GM23338 (cell line): Measurements from ENCODE around the gene DNAJC15. TPM values are rescaled to one million over a fixed set of nuclear protein-coding genes. Genes with fewer than 3 reads are reported as not detected.
A peak's percentile ranks its signal among the peaks of the same experiment; 100 is the strongest.

Source experiments
- ATAC-seq: fragments of 200-7000 bp; cut with Tn5 transposase; 3 replicates; pipeline ENCODE4 v1.9.1; 2020
- DNase-seq: peaks from one replicate; pipeline ENCODE4 v3.0.0-alpha.2; 2015; ENCODE audit warnings: low spot score
- H2AFZ ChIP-seq: fragments of 200-600 bp; sonication (generic); 2 replicates; pipeline ENCODE4 v1.8.0; 2016; ENCODE audit warnings: antibody characterized with exemption, mild to moderate bottlenecking, moderate library complexity
- H3F3A ChIP-seq: fragments of 200-600 bp; sonication (generic); replicated peaks from 2 replicates; pipeline ENCODE4 v1.8.0; 2017; ENCODE audit warnings: antibody characterized with exemption, mixed run types, low read depth
- H3K27ac ChIP-seq: fragments of 200-600 bp; sonication (generic); 2 replicates; pipeline ENCODE4 v1.6.1; 2016; ENCODE audit warnings: low read depth
- H3K27me3 ChIP-seq: fragments of 200-600 bp; sonication (generic); 2 replicates; pipeline ENCODE4 v1.8.0; 2016; ENCODE audit warnings: mild to moderate bottlenecking, mixed run types, moderate library complexity; ENCODE audit not compliant: insufficient read depth
- H3K36me3 ChIP-seq: fragments of 200-600 bp; sonication (generic); 2 replicates; pipeline ENCODE4 v1.8.0; 2016; ENCODE audit warnings: mild to moderate bottlenecking; ENCODE audit not compliant: insufficient read depth
- H3K4me1 ChIP-seq: fragments of 200-600 bp; sonication (generic); 2 replicates; pipeline ENCODE4 v1.8.0; 2016; ENCODE audit warnings: mild to moderate bottlenecking, moderate library complexity; ENCODE audit not compliant: insufficient read depth
- H3K4me2 ChIP-seq: fragments of 200-600 bp; sonication (generic); 2 replicates; pipeline ENCODE4 v1.7.1; 2017; ENCODE audit warnings: mixed run types
- H3K4me3 ChIP-seq: fragments of 200-600 bp; sonication (generic); 2 replicates; pipeline ENCODE4 v1.6.1; 2016; ENCODE audit warnings: mixed run types
- H3K79me2 ChIP-seq: fragments of 200-600 bp; sonication (generic); replicated peaks from 2 replicates; pipeline ENCODE4 v1.8.0; 2017; ENCODE audit warnings: mild to moderate bottlenecking; ENCODE audit not compliant: insufficient read depth
- H3K9me2 ChIP-seq: fragments of 200-600 bp; sonication (generic); 2 replicates; pipeline ENCODE4 v1.8.0; 2017; ENCODE audit not compliant: insufficient read depth
- H4K20me1 ChIP-seq: fragments of 200-600 bp; sonication (generic); replicated peaks from 2 replicates; pipeline ENCODE4 v1.8.0; 2017; ENCODE audit warnings: mild to moderate bottlenecking; ENCODE audit not compliant: insufficient read depth
- H3K27ac Mint-ChIP-seq: 2 replicates; pipeline ENCODE4 v1.8.0; 2020; ENCODE audit warnings: inconsistent platforms, mild to moderate bottlenecking, moderate library complexity, mixed read lengths
- H3K27me3 Mint-ChIP-seq: 3 replicates; pipeline ENCODE4 v1.8.0; 2022; ENCODE audit warnings: low read depth, mild to moderate bottlenecking, moderate library complexity, mixed read lengths, inconsistent platforms; ENCODE audit not compliant: insufficient read depth, poor library complexity
- H3K36me3 Mint-ChIP-seq: 3 replicates; pipeline ENCODE4 v1.8.0; 2021; ENCODE audit warnings: low read depth, mild to moderate bottlenecking, inconsistent platforms, moderate library complexity, mixed read lengths
- H3K4me1 Mint-ChIP-seq: 3 replicates; pipeline ENCODE4 v1.8.0; 2020; ENCODE audit warnings: mild to moderate bottlenecking, inconsistent platforms, mixed read lengths
- H3K4me3 Mint-ChIP-seq: 3 replicates; pipeline ENCODE4 v1.8.0; 2021; ENCODE audit warnings: moderate library complexity, mild to moderate bottlenecking, inconsistent platforms, mixed read lengths
- H3K9me3 Mint-ChIP-seq: 3 replicates; pipeline ENCODE4 v1.8.0; 2020; ENCODE audit warnings: moderate library complexity, mild to moderate bottlenecking, inconsistent platforms, mixed read lengths
- EZH2 ChIP-seq: fragments of 200-600 bp; sonication (generic); IDR thresholded peaks from one replicate; pipeline ENCODE4 v1.8.0; 2017; ENCODE audit warnings: antibody characterized with exemption, mild to moderate bottlenecking, low read depth; ENCODE audit not compliant: unreplicated experiment
- EZH2phosphoT487 ChIP-seq: fragments of 200-600 bp; sonication (generic); IDR thresholded peaks from one replicate; pipeline ENCODE4 v1.8.1; 2018; ENCODE audit warnings: antibody characterized with exemption; ENCODE audit not compliant: unreplicated experiment
- JUNB ChIP-seq: IDR thresholded peaks from one replicate; pipeline ENCODE4 v1.6.1; 2016; ENCODE audit warnings: antibody characterized with exemption; ENCODE audit not compliant: unreplicated experiment
- polyA plus RNA-seq: library from polyadenylated mRNA; unstranded; fragments of >200 nt; fragmentation: Nextera tagmentation; extraction: Ambion mirVana; gene quantifications from 2 replicates; pipeline ENCODE4 v1.2.1, GENCODE V29; 2016
- total RNA-seq: library from RNA; depleted of rRNA; stranded (reverse); fragments of >200 nt; shearing (Covaris generic); gene quantifications from 2 replicates; pipeline ENCODE4 v1.2.3, GENCODE V29; 2014
- TF ChIP-seq, protein P1 (sequence below), 2 experiments: fragments of 200-600 bp in 1 of 2; sonication (generic) in 1 of 2; conservative IDR thresholded peaks; 2 replicates each; pipeline versions ENCODE4 v1.5.1 to v1.6.1; 2016 to 2017; ENCODE audit warnings: antibody characterized with exemption in 2 of 2, low read depth in 2 of 2, mild to moderate bottlenecking in 2 of 2, moderate library complexity in 1 of 2

DNAJC15 gene
- total and polyA plus RNA-seq, 2 experiments from 2014 or later = 11.4 to 80.4 TPM

DNA sequence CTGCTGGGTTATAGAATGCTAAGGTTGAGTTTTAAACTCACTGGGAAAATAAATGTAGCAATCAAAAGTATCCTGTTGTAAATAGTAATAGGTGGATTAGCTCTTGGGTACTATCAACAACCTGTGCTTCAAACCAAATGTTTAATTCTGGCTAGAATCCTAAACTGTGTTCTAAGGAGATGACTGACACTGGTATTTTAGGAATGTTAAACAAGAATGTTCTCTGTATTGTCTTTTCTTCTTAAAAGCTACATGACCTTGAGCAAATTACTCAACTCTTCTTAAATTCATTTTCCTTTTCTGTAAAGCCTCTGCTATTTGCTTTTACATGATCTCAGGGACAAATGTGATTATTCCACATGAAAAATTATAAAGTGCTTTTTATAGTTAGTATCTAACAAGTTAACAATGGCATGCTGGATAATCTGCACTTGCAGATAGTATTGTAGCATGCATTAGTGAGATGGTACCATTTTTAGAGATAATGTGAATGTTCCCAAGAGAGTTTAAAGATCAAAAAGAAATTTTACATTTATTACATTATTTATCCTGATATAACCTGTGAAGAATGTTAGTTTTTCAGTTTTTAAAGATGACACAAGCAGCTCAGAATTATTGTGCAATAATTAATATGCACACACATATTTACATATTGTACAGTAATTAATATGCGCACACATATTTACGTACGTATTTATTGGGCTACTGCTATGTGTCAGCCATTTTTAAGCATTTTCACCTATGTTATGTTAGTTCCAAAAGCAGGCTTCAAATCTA is 17.7 kb upstream of the DNAJC15 start:
- Histone ChIP-seq H4K20me1 (no peaks in the 10 kb centered on the region), H3K79me2 (no peaks in the 10 kb centered on the region), H3K4me2 (no peak overlapping the region), H3K27ac (no peak overlapping the region), H3K27me3 (no peaks in the 10 kb centered on the region), H2AFZ (no peak overlapping the region), H3K4me3 (no peak overlapping the region), H3F3A (no peaks in the 10 kb centered on the region), H3K4me1 (peaks cover 6% of the 10 kb centered on the region; the same call in 1 of the 2 replicates), H3K9me2 (no peaks in the 10 kb centered on the region; the same call in 1 of the 2 replicates), H3K36me3 (no peaks in the 10 kb centered on the region)
- Mint-ChIP-seq H3K4me1 (peaks cover 13% of the 10 kb centered on the region; the same call in 2 of the 3 replicates), H3K27me3 (peaks cover 2% of the 10 kb centered on the region), H3K9me3 (no peaks in the 10 kb centered on the region; the same call in 2 of the 3 replicates), H3K4me3 (no peak overlapping the region), H3K36me3 (no peaks in the 10 kb centered on the region), H3K27ac (no peak overlapping the region)
- DNase-seq (peak; percentile 28), ATAC-seq (no peak)
- TF ChIP-seq JUNB = no peak
- TF ChIP-seq, protein P1, sequence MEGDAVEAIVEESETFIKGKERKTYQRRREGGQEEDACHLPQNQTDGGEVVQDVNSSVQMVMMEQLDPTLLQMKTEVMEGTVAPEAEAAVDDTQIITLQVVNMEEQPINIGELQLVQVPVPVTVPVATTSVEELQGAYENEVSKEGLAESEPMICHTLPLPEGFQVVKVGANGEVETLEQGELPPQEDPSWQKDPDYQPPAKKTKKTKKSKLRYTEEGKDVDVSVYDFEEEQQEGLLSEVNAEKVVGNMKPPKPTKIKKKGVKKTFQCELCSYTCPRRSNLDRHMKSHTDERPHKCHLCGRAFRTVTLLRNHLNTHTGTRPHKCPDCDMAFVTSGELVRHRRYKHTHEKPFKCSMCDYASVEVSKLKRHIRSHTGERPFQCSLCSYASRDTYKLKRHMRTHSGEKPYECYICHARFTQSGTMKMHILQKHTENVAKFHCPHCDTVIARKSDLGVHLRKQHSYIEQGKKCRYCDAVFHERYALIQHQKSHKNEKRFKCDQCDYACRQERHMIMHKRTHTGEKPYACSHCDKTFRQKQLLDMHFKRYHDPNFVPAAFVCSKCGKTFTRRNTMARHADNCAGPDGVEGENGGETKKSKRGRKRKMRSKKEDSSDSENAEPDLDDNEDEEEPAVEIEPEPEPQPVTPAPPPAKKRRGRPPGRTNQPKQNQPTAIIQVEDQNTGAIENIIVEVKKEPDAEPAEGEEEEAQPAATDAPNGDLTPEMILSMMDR (conservative IDR thresholded peaks at IDR 0.05; ENCODE audit: low read depth in 2 of 2) = no peak

DNA sequence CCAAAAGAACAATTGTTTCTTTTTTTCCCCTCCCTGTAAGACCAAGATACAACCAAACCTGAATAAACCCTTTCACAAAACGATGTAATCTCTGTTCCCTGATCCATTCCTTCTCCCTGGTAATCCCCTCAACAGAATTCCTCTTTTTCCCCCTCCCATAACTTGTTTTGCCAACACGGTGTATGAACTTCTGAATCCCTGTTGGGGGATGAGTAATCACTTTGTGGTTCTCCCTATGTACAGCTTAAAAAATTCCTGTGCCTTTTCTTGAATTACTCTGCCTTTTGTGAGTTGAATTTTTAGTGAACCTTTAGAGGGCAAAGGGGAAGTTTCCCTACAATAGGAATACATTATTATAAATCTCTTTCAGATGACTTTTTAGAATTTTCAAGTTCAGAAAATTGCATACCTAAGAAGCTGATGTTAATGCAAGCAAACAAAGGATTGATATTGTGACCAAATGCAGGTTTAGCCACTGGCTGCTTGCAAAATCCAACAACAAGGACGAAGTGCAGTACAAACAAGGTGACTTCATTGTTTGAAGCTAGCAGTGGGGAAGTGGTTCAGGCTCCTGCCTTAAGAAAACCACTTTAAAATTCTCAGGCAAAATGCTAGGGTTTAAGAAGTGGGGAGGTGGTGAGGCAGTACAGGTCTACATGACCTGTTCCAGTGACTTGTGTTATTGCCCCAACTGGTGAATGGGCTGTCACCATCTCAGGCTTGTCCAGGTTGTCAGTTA is 16.3 kb upstream of the DNAJC15 start:
- H3K79me2 ChIP-seq = no peaks in the 10 kb centered on the region
- no peaks in the 10 kb centered on the region for H3K36me3 ChIP-seq
- no peak overlapping the region for H3K4me3 ChIP-seq
- H3K4me2 ChIP-seq = no peak overlapping the region
- H3K27ac Mint-ChIP-seq = peak overlapping the region; percentile 8
- no peaks in the 10 kb centered on the region for H4K20me1 ChIP-seq
- H3K36me3 Mint-ChIP-seq = no peaks in the 10 kb centered on the region
- H3F3A ChIP-seq = no peaks in the 10 kb centered on the region
- H3K4me1 ChIP-seq = peaks cover 6% of the 10 kb centered on the region; the same call in 1 of the 2 replicates
- H2AFZ ChIP-seq = peak overlapping the region; percentile 89
- H3K9me3 Mint-ChIP-seq = no peaks in the 10 kb centered on the region; the same call in 2 of the 3 replicates
- TF ChIP-seq EZH2 (no peak), EZH2phosphoT487 (no peak)
- 0 out of 2 replicates have a peak overlapping the region, but pooled peaks have one; percentile 4 for H3K27ac ChIP-seq
- DNase-seq (no peak), ATAC-seq (no peak; the same call in 2 of the 3 replicates)
- peaks cover 2% of the 10 kb centered on the region for H3K27me3 Mint-ChIP-seq
- no peaks in the 10 kb centered on the region for H3K27me3 ChIP-seq
- H3K4me1 Mint-ChIP-seq = peaks cover 13% of the 10 kb centered on the region; the same call in 2 of the 3 replicates
- no peak overlapping the region for H3K4me3 Mint-ChIP-seq
- no peaks in the 10 kb centered on the region; the same call in 1 of the 2 replicates for H3K9me2 ChIP-seq

DNA sequence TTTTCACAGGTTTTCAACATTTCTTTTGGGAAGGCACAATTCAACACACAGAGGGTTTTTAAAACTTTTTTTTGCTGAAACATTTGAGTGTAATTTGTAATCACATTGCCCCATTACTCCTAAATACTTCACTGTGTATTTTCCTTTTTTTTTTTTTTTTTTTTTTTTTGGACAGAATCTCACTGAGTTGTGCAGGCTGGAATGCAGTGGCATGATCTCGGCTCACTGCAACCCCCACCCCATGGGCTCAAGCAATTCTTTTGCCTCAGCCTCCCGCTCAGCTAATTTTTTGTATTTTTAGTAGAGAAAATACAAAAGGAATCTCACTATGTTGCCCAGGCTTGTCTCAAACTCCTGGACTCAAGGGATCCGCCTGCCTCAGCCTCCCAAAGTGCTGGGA is 14.8 kb upstream of the DNAJC15 start:
- no peak overlapping the region for H3K4me3 ChIP-seq
- H3K27ac Mint-ChIP-seq = no peak overlapping the region
- no peak overlapping the region for H3K4me2 ChIP-seq
- H3K79me2 ChIP-seq = no peaks in the 10 kb centered on the region
- no peak overlapping the region for H3K27ac ChIP-seq
- no peak overlapping the region for H3K4me3 Mint-ChIP-seq
- TF ChIP-seq EZH2 = no peak
- no peak for TF ChIP-seq EZH2phosphoT487
- no peak for TF ChIP-seq JUNB
- no peaks in the 10 kb centered on the region for H3K36me3 Mint-ChIP-seq
- no peaks in the 10 kb centered on the region for H3K9me2 ChIP-seq
- peaks cover 2% of the 10 kb centered on the region for H3K27me3 Mint-ChIP-seq
- ATAC-seq (no peak), DNase-seq (no peak)
- no peaks in the 10 kb centered on the region for H3K36me3 ChIP-seq
- H3K4me1 Mint-ChIP-seq = peaks cover 13% of the 10 kb centered on the region; the same call in 2 of the 3 replicates
- no peaks in the 10 kb centered on the region for H3K27me3 ChIP-seq
- H3F3A ChIP-seq = no peaks in the 10 kb centered on the region
- H3K9me3 Mint-ChIP-seq = no peaks in the 10 kb centered on the region
- no peaks in the 10 kb centered on the region for H4K20me1 ChIP-seq
- H2AFZ ChIP-seq = no peak overlapping the region
- H3K4me1 ChIP-seq = peaks cover 6% of the 10 kb centered on the region; the same call in 1 of the 2 replicates
